Psoas muscle (tissue), 8 donors: ENCODE measurements around the gene DAW1. TPM values are rescaled to one million over a fixed set of nuclear protein-coding genes. Genes with fewer than 3 reads are reported as not detected.

ENCODE experiments used
- ATAC-seq, 4 donors: fragments of 200-7000 bp; cut with Tn5 transposase; one replicate each; pipeline ENCODE4 v1.9.1; 2020; ENCODE audit warnings: moderate library complexity in 3 of 4, mild to moderate bottlenecking in 2 of 4
- DNase-seq, 2 donors: peaks; one replicate each; pipeline ENCODE4 v3.0.0-alpha.2; 2020
- H3K27ac ChIP-seq: fragments of 200-600 bp; one replicate; pipeline ENCODE4 v1.8.0; 2022
- H3K27me3 ChIP-seq, 3 donors: fragments of 200-600 bp in 1 of 3; one replicate each; pipeline versions ENCODE4 v1.6.1 to v1.8.0; 2013 to 2022; ENCODE audit warnings: low read length in 2 of 3, mild to moderate bottlenecking in 2 of 3, moderate library complexity in 1 of 3; ENCODE audit not compliant: insufficient read depth in 3 of 3
- H3K36me3 ChIP-seq, 2 donors: fragments of 200-600 bp in 1 of 2; one replicate each; pipeline versions ENCODE4 v1.6.1 to v1.8.0; 2013 to 2022; ENCODE audit warnings: low read depth in 1 of 2, mild to moderate bottlenecking in 1 of 2, moderate library complexity in 1 of 2; ENCODE audit not compliant: insufficient read depth in 1 of 2
- H3K4me1 ChIP-seq: fragments of 200-600 bp; one replicate; pipeline ENCODE4 v1.8.0; 2022
- H3K4me3 ChIP-seq: fragments of 200-600 bp; one replicate; pipeline ENCODE4 v1.8.0; 2022; ENCODE audit warnings: mild to moderate bottlenecking
- H3K9me3 ChIP-seq: fragments of 200-600 bp; one replicate; pipeline ENCODE4 v1.8.0; 2022
- WGBS, 3 donors: extraction: QIAGEN DNeasy Blood & Tissue Kit; methylation state at CpG; one replicate each; pipeline versions ENCODE4 v1.1.6 to v1.1.7; 2013; 5-methylcytosine and 5-hydroxymethylcytosine counted together
- intact Hi-C, 2 donors: fragments of 100-400 bp; cut with DNase I; formaldehyde crosslinking; loops; one replicate each; pipeline versions ENCODE4 v1.11.0 to v1.14.2; 2022
- polyA plus RNA-seq, 3 donors: library from polyadenylated mRNA; stranded (reverse); fragments of 200-250 nt; gene quantifications; one replicate each; pipeline ENCODE4 v1.2.3, GENCODE V29; 2013
- total RNA-seq, 4 donors: library from RNA; stranded (reverse); fragmentation: NEBNext Ultra II Directional in 2 of 4; extraction: Animal tissue kit (Norgen Biotek cat#: 25700) in 2 of 4; gene quantifications; one replicate each; pipeline versions ENCODE4 v1.2.1 to v1.2.4, GENCODE V29; 2021 to 2023
- TF ChIP-seq, protein P1 (sequence below): fragments of 200-600 bp; IDR thresholded peaks from one replicate; pipeline ENCODE4 v1.8.0; 2022; ENCODE audit warnings: antibody characterized with exemption
- donor health status: healthy with polysubstance abuse.
- donor health status: DM: no; HTN: no; CAD: no; lungs with moderate emphysema.
- donor health status: Bipolar disorder and iron deficiency.
- donor health status: healthy.
- donor health status: DM: yes; HTN: yes; CAD: no.
- donor health status: DM: no; HTN: no; CAD: no.
- donor health status: DM: no; HTN: no; CAD: no.
- donor health status: DM: yes; HTN: yes; CAD: no.

DAW1 gene
- total and polyA plus RNA-seq, 7 donors, result 0.03 to 0.21 TPM; not detected in 5

DNA sequence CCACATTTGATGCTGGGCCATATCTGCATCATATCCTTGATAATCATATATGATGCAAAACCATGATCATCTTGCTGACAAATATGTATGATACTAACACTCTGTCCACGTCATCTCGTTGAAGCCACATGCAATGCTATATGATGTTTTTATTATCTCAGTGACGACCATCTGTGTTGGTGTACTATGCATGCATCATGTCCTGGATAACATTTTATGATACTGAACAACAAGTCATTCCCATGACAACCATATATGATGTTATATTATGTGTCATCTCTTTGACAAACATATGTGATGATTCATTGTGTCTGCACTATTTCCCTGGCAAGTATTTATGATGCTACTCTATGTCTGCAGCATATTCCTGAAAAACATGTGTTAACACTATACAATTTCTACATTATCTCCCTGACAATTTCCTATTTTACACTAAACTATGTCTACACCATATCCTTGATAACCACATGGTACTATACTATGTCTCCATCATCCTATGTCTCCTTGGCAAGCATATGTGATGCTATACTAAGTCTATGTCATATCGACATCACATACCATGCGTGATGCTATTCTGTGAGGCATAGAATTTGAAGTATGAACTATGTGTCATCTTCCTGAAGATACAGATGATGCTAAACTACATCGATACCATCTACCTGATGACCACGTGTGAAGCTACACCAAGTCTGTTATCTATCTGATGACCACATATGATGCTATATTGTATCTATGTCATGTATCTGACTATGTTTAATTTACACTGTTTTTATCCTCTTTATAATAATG, 37.0 kb downstream of the DAW1 start:
- no peak overlapping the region for H3K4me3 ChIP-seq
- DNase-seq (no peak), ATAC-seq (no peak)
- H3K27me3 ChIP-seq, result no peaks in the 10 kb centered on the region
- no peaks in the 10 kb centered on the region for H3K9me3 ChIP-seq
- no peaks in the 10 kb centered on the region for H3K4me1 ChIP-seq
- H3K27ac ChIP-seq, result no peak overlapping the region
- TF ChIP-seq, protein P1, sequence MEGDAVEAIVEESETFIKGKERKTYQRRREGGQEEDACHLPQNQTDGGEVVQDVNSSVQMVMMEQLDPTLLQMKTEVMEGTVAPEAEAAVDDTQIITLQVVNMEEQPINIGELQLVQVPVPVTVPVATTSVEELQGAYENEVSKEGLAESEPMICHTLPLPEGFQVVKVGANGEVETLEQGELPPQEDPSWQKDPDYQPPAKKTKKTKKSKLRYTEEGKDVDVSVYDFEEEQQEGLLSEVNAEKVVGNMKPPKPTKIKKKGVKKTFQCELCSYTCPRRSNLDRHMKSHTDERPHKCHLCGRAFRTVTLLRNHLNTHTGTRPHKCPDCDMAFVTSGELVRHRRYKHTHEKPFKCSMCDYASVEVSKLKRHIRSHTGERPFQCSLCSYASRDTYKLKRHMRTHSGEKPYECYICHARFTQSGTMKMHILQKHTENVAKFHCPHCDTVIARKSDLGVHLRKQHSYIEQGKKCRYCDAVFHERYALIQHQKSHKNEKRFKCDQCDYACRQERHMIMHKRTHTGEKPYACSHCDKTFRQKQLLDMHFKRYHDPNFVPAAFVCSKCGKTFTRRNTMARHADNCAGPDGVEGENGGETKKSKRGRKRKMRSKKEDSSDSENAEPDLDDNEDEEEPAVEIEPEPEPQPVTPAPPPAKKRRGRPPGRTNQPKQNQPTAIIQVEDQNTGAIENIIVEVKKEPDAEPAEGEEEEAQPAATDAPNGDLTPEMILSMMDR, result no peak
- WGBS, 3 donors, result 79 to 81% (median 79%) methylated on average over 7 of the region's 7 CpGs
- intact Hi-C loops, result no loop called here
- no peaks in the 10 kb centered on the region for H3K36me3 ChIP-seq

GRCh38 chr2:227914362-227914761, 42.9 kb downstream of the DAW1 start:
- Histone ChIP-seq H3K4me1 (no peaks in the 10 kb centered on the region), H3K9me3 (no peaks in the 10 kb centered on the region), H3K36me3 (no peaks in the 10 kb centered on the region), H3K27ac (no peak overlapping the region), H3K27me3 (no peaks in the 10 kb centered on the region), H3K4me3 (no peak overlapping the region)
- DNase-seq (no peak), ATAC-seq (no peak)
- WGBS, 3 donors, result 27 to 50% (median 45%) methylated on average over 2 of the region's 2 CpGs
- TF ChIP-seq, protein P1, result no peak
- intact Hi-C loops, result no loop called here

- no peak overlapping the region for H3K27ac ChIP-seq
- H3K27me3 ChIP-seq, result no peaks in the 10 kb centered on the region
- TF ChIP-seq, protein P1, result no peak
- no peak for DNase-seq
- ATAC-seq, result no peak
- WGBS, 3 donors, result 83 to 92% (median 86%) methylated on average over 4 of the region's 4 CpGs
- H3K36me3 ChIP-seq, result no peaks in the 10 kb centered on the region
- intact Hi-C loops, result no loop called here
- H3K9me3 ChIP-seq, result no peaks in the 10 kb centered on the region
- no peaks in the 10 kb centered on the region for H3K4me1 ChIP-seq
- no peak overlapping the region for H3K4me3 ChIP-seq
Measured at GRCh38 chr2:227921648-227922047, 50.2 kb downstream of the DAW1 start.

DNA sequence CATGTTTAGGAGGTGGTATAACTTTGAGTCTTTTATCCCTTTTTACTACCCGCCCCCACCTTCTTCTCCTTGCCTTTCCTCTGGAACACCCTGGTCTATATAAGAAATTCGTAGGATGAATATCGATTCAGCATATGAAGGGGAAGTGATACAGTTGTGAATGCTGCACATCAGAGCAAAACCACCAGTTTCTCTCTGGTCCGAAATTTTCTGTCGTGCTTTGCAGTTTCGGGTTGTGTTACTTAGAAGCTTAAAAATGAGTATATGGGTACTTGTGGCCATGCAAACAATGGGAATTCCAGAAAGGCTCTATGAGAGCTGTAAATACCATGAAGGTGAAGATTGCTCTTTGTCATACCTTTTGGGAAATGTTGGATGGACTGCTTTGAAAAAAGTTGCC, 60.6 kb downstream of the DAW1 start:
- Histone ChIP-seq H3K36me3 (no peaks in the 10 kb centered on the region), H3K9me3 (peaks cover 5% of the 10 kb centered on the region), H3K27me3 (no peaks in the 10 kb centered on the region), H3K4me3 (no peak overlapping the region), H3K27ac (no peak overlapping the region), H3K4me1 (no peaks in the 10 kb centered on the region)
- intact Hi-C loops, result no loop called here
- ATAC-seq (no peak), DNase-seq (no peak)
- 76 to 84% (median 78%) methylated on average over 6 of the region's 6 CpGs for WGBS, 3 donors
- TF ChIP-seq, protein P1, result no peak

DNA sequence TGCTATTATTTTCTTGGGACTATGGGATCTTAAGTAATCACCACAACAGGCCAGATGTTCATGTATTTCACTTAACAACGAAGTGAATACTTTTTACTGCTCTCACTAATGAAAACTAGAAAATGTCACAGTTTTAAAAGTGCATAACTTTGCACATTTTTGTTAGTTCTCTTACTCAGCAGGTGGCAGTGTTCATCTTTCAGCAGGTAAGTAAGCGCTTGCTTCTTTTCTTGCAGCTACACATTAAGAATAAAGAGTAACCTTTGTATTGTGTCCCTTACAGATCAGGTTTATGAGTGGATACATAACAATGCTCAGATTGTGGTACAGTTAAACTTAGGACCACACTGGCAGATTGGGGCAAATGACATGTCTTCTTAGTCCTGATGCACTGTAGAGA, 61.0 kb downstream of the DAW1 start:
- Histone ChIP-seq H3K27ac (no peak overlapping the region), H3K4me1 (no peaks in the 10 kb centered on the region), H3K4me3 (no peak overlapping the region), H3K9me3 (peaks cover 3% of the 10 kb centered on the region), H3K36me3 (no peaks in the 10 kb centered on the region), H3K27me3 (no peaks in the 10 kb centered on the region)
- TF ChIP-seq, protein P1, result no peak
- intact Hi-C loops, result no loop called here
- DNase-seq, result no peak
- ATAC-seq, result no peak
- WGBS, 3 donors, result 59 to 61% (median 61%) methylated on average over 2 of the region's 2 CpGs
